NCI-H526 (cell line): ENCODE data around the gene DGKE.
A peak's percentile ranks its signal among the peaks of the same experiment; 100 is the strongest.

ENCODE experiments used
- DNase-seq, 2 experiments: peaks; one replicate each; lab custom pipeline; 2025; lab: John Stamatoyannopoulos, UW

Gene DGKE

GRCh38 chr17:56849131-56849530 lies 15.2 kb downstream of the DGKE start:
- DNase-seq, result no peak

GRCh38 chr17:56850591-56850990 lies 16.6 kb downstream of the DGKE start:
- DNase-seq, result no peak

GRCh38 chr17:56851008-56851407 lies 17.1 kb downstream of the DGKE start:
- no peak for DNase-seq

- DNase-seq, result no peak
These were observed 27.9 kb downstream of the DGKE start for GRCh38 chr17:56861899-56862298.

GRCh38 chr17:56863974-56864373 lies 30.0 kb downstream of the DGKE start:
- no peak for DNase-seq

- no peak for DNase-seq
These were observed 32.1 kb downstream of the DGKE start for GRCh38 chr17:56866076-56866475.

GRCh38 chr17:56866496-56866895 lies 32.5 kb downstream of the DGKE start:
- peak in 1 of 2 experiments; percentile 11 for DNase-seq

- no peak for DNase-seq
These were observed 34.0 kb downstream of the DGKE start for GRCh38 chr17:56867948-56868376.

GRCh38 chr17:56868716-56869115 lies 34.8 kb downstream of the DGKE start:
- DNase-seq, result no peak

- no peak for DNase-seq
These were observed 36.2 kb downstream of the DGKE start for GRCh38 chr17:56870081-56870651.

- DNase-seq, result no peak
These were observed 42.8 kb downstream of the DGKE start for GRCh38 chr17:56876766-56877179.

- no peak for DNase-seq
These were observed 45.3 kb downstream of the DGKE start for GRCh38 chr17:56879280-56879679.

- DNase-seq, result no peak
These were observed 46.2 kb downstream of the DGKE start for GRCh38 chr17:56880133-56880532.

GRCh38 chr17:56880571-56880970 lies 46.6 kb downstream of the DGKE start:
- no peak for DNase-seq

- no peak for DNase-seq
These were observed 47.8 kb downstream of the DGKE start for GRCh38 chr17:56881685-56882295.

GRCh38 chr17:56883616-56884015 lies 49.7 kb downstream of the DGKE start:
- no peak for DNase-seq

- no peak for DNase-seq
These were observed 50.7 kb downstream of the DGKE start for GRCh38 chr17:56884483-56885311.

GRCh38 chr17:56885312-56885657 lies 51.3 kb downstream of the DGKE start:
- no peak for DNase-seq

- peak in 1 of 2 experiments; percentile 45 for DNase-seq
These were observed 52.4 kb downstream of the DGKE start for GRCh38 chr17:56886288-56886731.

GRCh38 chr17:56887105-56887504 lies 53.2 kb downstream of the DGKE start:
- DNase-seq, result no peak

- DNase-seq, result no peak
These were observed 53.9 kb downstream of the DGKE start for GRCh38 chr17:56887552-56888467.

- no peak for DNase-seq
These were observed 56.4 kb downstream of the DGKE start for GRCh38 chr17:56890390-56890789.
